ENCODE data around the gene PRLR.
"Not testable (repeated sequence)": the region's sequence is repeated elsewhere in the genome, so short reads cannot be mapped to it uniquely, and the experiment has no call there.

PRLR gene

GRCh38 chr5:35120715-35121114 lies 109.6 kb downstream of the PRLR start:
- DNase-seq = no peak

GRCh38 chr5:35117967-35118366 lies 112.3 kb downstream of the PRLR start:
- DNase-seq = no peak

- no peak for DNase-seq
Measured at GRCh38 chr5:35115920-35116319, 114.4 kb downstream of the PRLR start.

- DNase-seq = no peak
Measured at GRCh38 chr5:35114698-35115097, 115.6 kb downstream of the PRLR start.

GRCh38 chr5:35112300-35112699 lies 118.0 kb downstream of the PRLR start:
- DNase-seq = no peak

- not testable (repeated sequence) for DNase-seq
Measured at GRCh38 chr5:35104550-35104949, 125.7 kb downstream of the PRLR start.

- DNase-seq = no peak
Measured at GRCh38 chr5:35103637-35104299, 126.5 kb downstream of the PRLR start.

- not testable (repeated sequence) for DNase-seq
Measured at GRCh38 chr5:35101720-35102119, 128.6 kb downstream of the PRLR start.

- no peak for DNase-seq
Measured at GRCh38 chr5:35101016-35101415, 129.3 kb downstream of the PRLR start.

- DNase-seq = no peak
Measured at GRCh38 chr5:35098214-35098613, 132.1 kb downstream of the PRLR start.

- no peak for DNase-seq
Measured at GRCh38 chr5:35096932-35097331, 133.4 kb downstream of the PRLR start.

GRCh38 chr5:35096216-35096615 lies 134.1 kb downstream of the PRLR start:
- DNase-seq = no peak

- DNase-seq = no peak
Measured at GRCh38 chr5:35095366-35095765, 134.9 kb downstream of the PRLR start.

GRCh38 chr5:35094948-35095347 lies 135.3 kb downstream of the PRLR start:
- no peak for DNase-seq

GRCh38 chr5:35092703-35093102 lies 137.6 kb downstream of the PRLR start:
- no peak for DNase-seq

GRCh38 chr5:35091704-35092103 lies 138.6 kb downstream of the PRLR start:
- DNase-seq = no peak

- DNase-seq = peak; percentile 63 to 64
Measured at GRCh38 chr5:35089334-35090314, 140.7 kb downstream of the PRLR start.

- DNase-seq = no peak
Measured at GRCh38 chr5:35087991-35088390, 142.3 kb downstream of the PRLR start.

- no peak for DNase-seq
Measured at GRCh38 chr5:35083150-35083549, 147.1 kb downstream of the PRLR start.

GRCh38 chr5:35082530-35082929 lies 147.8 kb downstream of the PRLR start:
- no peak for DNase-seq

- DNase-seq = no peak
Measured at GRCh38 chr5:35081134-35081533, 149.2 kb downstream of the PRLR start.

- DNase-seq = no peak
Measured at GRCh38 chr5:35073160-35073559, 157.1 kb downstream of the PRLR start.

GRCh38 chr5:35069188-35069587 lies 161.1 kb downstream of the PRLR start:
- no peak for DNase-seq

- no peak for DNase-seq
Measured at GRCh38 chr5:35067985-35068384, 162.3 kb downstream of the PRLR start.
